H1 (cell line): Measurements from ENCODE around the gene KRT77. TPM values are rescaled to one million over a fixed set of nuclear protein-coding genes. Genes with fewer than 3 reads are reported as not detected.

Source experiments
- ATF3 ChIP-seq: IDR thresholded peaks from 2 replicates; pipeline ENCODE4 v1.6.1; 2011; ENCODE audit warnings: low read depth, mild to moderate bottlenecking, low read length; ENCODE audit not compliant: insufficient read depth
- CHD1 ChIP-seq: IDR thresholded peaks from 2 replicates; pipeline ENCODE4 v1.6.1; 2012; ENCODE audit warnings: low read depth, low read length, improper control_type of control experiment
- CHD7 ChIP-seq: fragments of 300-600 bp; sonication (generic); IDR thresholded peaks from 2 replicates; pipeline ENCODE4 v1.7.1; 2012; ENCODE audit warnings: low read length, moderate library complexity, mild to moderate bottlenecking, inconsistent platforms; ENCODE audit not compliant: insufficient replicate concordance
- FOSL1 ChIP-seq: IDR thresholded peaks from 2 replicates; pipeline ENCODE4 v1.6.1; 2011; ENCODE audit warnings: mild to moderate bottlenecking, low read depth, low read length, moderate library complexity; ENCODE audit not compliant: insufficient read depth
- KDM1A ChIP-seq: fragments of 200-600, 300-600 bp; sonication (generic); IDR thresholded peaks from 2 replicates; pipeline ENCODE4 v1.7.1; 2016; ENCODE audit warnings: mild to moderate bottlenecking, low read length, borderline replicate concordance
- NRF1 ChIP-seq: IDR thresholded peaks from 2 replicates; pipeline ENCODE4 v1.6.1; 2011; ENCODE audit warnings: mild to moderate bottlenecking, low read depth, low read length, improper control_type of control experiment
- SUZ12 ChIP-seq: fragments of 200-600 bp; sonication (generic); IDR thresholded peaks from 2 replicates; pipeline ENCODE4 v1.6.1; 2012; ENCODE audit warnings: mild to moderate bottlenecking, inconsistent platforms, low read length, moderate library complexity, mixed read lengths
- TAF1 ChIP-seq: IDR thresholded peaks from 2 replicates; pipeline ENCODE4 v1.6.1; 2011; ENCODE audit warnings: mild to moderate bottlenecking, low read depth, low read length
- TBP ChIP-seq: IDR thresholded peaks from 2 replicates; pipeline ENCODE4 v1.6.1; 2011; ENCODE audit warnings: low read depth, low read length, improper control_type of control experiment
- TCF12 ChIP-seq: IDR thresholded peaks from 2 replicates; pipeline ENCODE4 v1.6.1; 2011; ENCODE audit warnings: low read depth, mild to moderate bottlenecking, low read length
- polyA plus RNA-seq, 7 experiments: library from polyadenylated mRNA; depleted of rRNA in 3 of 7; stranded (reverse) in 5 of 7; unstranded in 2 of 7; fragments of >200 nt in 5 of 7; fragments of 200-250 nt in 2 of 7; gene quantifications; 1 replicate in 5 of 7; 2 replicates in 1 of 7; 4 replicates in 1 of 7; pipeline versions ENCODE4 v1.2.1 to v1.2.3, GENCODE V29; 2011 to 2013; ENCODE audit warnings: missing spikeins in 2 of 7, mixed read lengths in 2 of 7
- total RNA-seq: library from RNA; stranded (reverse); fragmentation: NEBNext Ultra II Directional; extraction: Animal tissue kit (Norgen Biotek cat#: 25700); gene quantifications from 2 replicates; pipeline ENCODE4 v1.2.1, GENCODE V29; 2021

The KRT77 gene
- total and polyA plus RNA-seq, 2 of the 8 experiments (the other 6 are each of a cell fraction or from before 2014, with no cell fraction given) = 0.02 TPM; not detected in 1

- TF ChIP-seq CHD7 (no peak), KDM1A (no peak), ATF3 (no peak), NRF1 (no peak), FOSL1 (no peak), CHD1 (no peak), TAF1 (no peak), TBP (no peak), SUZ12 (no peak), TCF12 (no peak)
These were observed 6.7 kb downstream of the KRT77 start (continued) for GRCh38 chr12:52696588-52696987.
